AG04450 (cell line): ENCODE results near the gene UBL5. TPM values are rescaled to one million over a fixed set of nuclear protein-coding genes. Genes with fewer than 3 reads are reported as not detected.
"Not testable (repeated sequence)": the region's sequence is repeated elsewhere in the genome, so short reads cannot be mapped to it uniquely, and the experiment has no call there.

ENCODE experiments used
- CTCF ChIA-PET: fragments of 300-600, 350-600 bp; formaldehyde crosslinking; extraction: SDS; loops from one replicate; lab custom pipeline; 2022; ENCODE audit warnings: antibody characterized with exemption, inconsistent platforms; lab: Charles Lee
- POLR2A ChIA-PET: fragments of 350-600 bp; formaldehyde crosslinking; extraction: SDS; loops from one replicate; lab custom pipeline; 2021; ENCODE audit warnings: antibody characterized with exemption, inconsistent platforms; lab: Yijun Ruan, JAX
- DNase-seq: peaks from one replicate; pipeline ENCODE4 v3.0.0-alpha.2; 2011; ENCODE audit warnings: low read depth, low spot score
- H3K27ac ChIP-seq: one replicate; pipeline ENCODE4 v1.5.1; 2012; ENCODE audit warnings: low read depth, low read length, control low read depth
- H3K27me3 ChIP-seq: one replicate; pipeline ENCODE4 v1.6.0; 2012; ENCODE audit warnings: low read length; ENCODE audit not compliant: control insufficient read depth, insufficient read depth
- H3K4me3 ChIP-seq: 2 replicates; pipeline ENCODE4 v1.5.1; 2011; ENCODE audit warnings: mild to moderate bottlenecking, low read depth, low read length, control low read depth
- H3K9me3 ChIP-seq: 2 replicates; pipeline ENCODE4 v1.5.1; 2012; ENCODE audit warnings: low read length; ENCODE audit not compliant: control insufficient read depth, insufficient read depth
- polyA plus RNA-seq: library from polyadenylated mRNA; depleted of rRNA; stranded (reverse); fragments of >200 nt; gene quantifications from 2 replicates; pipeline ENCODE4 v1.2.3, GENCODE V29; 2011
- TF ChIP-seq, protein P1 (sequence below): IDR thresholded peaks from 2 replicates; pipeline ENCODE4 v1.5.1; 2011; ENCODE audit warnings: low read depth, low read length, control low read depth, inconsistent platforms

Gene UBL5
- polyA plus RNA-seq, 1 experiment = 734 TPM

DNA sequence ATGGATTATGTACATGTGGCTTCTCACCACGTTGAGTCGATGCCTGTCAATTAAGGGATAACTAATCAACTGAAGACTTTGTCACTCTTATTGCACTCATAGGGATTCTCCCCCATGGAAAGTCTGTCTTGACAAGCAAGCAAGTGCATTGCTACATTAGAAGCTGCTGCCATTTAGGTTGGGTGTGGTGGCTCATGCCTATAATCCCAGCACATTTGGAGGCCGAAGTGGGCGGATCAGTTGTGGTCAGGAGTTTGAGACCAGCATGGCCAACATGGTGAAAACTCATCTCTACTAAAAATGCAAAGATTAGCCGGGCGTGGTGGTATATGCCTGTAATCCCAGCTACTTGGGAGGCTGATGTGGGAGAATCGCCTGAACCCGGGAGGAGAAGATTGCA lies 40.9 kb upstream of the UBL5 start:
- H3K27ac ChIP-seq = no peak overlapping the region
- CTCF ChIA-PET = interaction anchor here (2.5 kb wide), 1 partner anchor 161 kb away, joined by 21 read pairs; no protein-coding TSS in a partner anchor
- TF ChIP-seq, protein P1, sequence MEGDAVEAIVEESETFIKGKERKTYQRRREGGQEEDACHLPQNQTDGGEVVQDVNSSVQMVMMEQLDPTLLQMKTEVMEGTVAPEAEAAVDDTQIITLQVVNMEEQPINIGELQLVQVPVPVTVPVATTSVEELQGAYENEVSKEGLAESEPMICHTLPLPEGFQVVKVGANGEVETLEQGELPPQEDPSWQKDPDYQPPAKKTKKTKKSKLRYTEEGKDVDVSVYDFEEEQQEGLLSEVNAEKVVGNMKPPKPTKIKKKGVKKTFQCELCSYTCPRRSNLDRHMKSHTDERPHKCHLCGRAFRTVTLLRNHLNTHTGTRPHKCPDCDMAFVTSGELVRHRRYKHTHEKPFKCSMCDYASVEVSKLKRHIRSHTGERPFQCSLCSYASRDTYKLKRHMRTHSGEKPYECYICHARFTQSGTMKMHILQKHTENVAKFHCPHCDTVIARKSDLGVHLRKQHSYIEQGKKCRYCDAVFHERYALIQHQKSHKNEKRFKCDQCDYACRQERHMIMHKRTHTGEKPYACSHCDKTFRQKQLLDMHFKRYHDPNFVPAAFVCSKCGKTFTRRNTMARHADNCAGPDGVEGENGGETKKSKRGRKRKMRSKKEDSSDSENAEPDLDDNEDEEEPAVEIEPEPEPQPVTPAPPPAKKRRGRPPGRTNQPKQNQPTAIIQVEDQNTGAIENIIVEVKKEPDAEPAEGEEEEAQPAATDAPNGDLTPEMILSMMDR = no peak
- POLR2A ChIA-PET = no interaction called here
- H3K9me3 ChIP-seq = peaks cover 7% of the 10 kb centered on the region; the same call in 1 of the 2 replicates
- no peak for DNase-seq
- no peak overlapping the region for H3K4me3 ChIP-seq
- no peaks in the 10 kb centered on the region for H3K27me3 ChIP-seq

DNA sequence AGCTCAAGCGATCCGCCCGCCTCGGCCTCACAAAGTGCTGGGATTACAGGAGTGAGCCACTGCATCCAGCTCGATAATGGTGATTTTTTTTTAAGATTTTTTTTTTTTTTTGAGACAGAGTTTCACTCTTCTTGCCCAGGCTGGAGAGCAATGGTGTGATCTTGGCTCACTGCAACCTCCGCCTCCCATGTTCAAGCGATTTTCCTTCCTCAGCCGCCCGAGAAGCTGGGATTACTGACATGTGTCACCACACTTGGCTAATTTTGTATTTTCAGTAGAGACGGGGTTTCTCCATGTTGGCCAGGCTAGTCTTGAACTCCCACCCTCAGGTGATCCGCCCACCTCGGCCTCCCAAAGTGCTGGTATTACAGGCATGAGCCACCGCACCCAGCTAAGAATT lies 39.1 kb upstream of the UBL5 start:
- H3K9me3 ChIP-seq = peaks cover 15% of the 10 kb centered on the region; the same call in 1 of the 2 replicates
- H3K27ac ChIP-seq, H3K27me3 ChIP-seq, H3K4me3 ChIP-seq, DNase-seq, POLR2A ChIA-PET: not testable (repeated sequence)
- CTCF ChIA-PET = interaction anchor here (0.6 to 2.5 kb wide), 8 partner anchors 161 to 471 kb away, joined by 3 to 21 read pairs (median 5); partner anchors contain the start of gene ZNF121

DNA sequence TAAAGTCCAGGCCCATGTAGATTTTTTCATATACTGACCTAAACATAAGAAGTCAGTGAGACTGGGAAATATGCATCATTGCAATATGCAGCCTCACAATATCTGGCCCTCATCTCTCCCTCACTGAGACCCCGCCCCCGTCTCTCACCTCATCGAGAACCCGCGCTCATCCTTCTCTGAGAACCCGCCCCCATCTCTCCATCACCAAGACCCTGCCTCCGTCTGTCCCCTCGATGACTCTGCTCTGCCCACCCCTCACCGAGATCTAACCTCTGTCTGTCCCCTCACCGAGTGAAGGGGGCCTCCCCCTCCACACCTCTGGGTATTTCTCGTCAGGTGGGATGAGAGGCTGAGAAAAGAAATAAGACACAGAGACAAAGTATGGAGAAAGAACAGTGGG lies 38.7 kb upstream of the UBL5 start:
- TF ChIP-seq, protein P1 = no peak
- ChIA-PET POLR2A (no interaction called here), CTCF (interaction anchor here (0.6 to 2.5 kb wide), 6 partner anchors 161 to 472 kb away, joined by 3 to 21 read pairs (median 5); partner anchors contain the start of gene ZNF121)
- H3K27ac ChIP-seq = peak overlapping the region; percentile 11
- DNase-seq = no peak
- H3K9me3 ChIP-seq = peaks cover 15% of the 10 kb centered on the region; the same call in 1 of the 2 replicates
- H3K27me3 ChIP-seq = no peaks in the 10 kb centered on the region
- 0 out of 2 replicates have a peak overlapping the region, but pooled peaks have one; percentile 4 for H3K4me3 ChIP-seq

DNA sequence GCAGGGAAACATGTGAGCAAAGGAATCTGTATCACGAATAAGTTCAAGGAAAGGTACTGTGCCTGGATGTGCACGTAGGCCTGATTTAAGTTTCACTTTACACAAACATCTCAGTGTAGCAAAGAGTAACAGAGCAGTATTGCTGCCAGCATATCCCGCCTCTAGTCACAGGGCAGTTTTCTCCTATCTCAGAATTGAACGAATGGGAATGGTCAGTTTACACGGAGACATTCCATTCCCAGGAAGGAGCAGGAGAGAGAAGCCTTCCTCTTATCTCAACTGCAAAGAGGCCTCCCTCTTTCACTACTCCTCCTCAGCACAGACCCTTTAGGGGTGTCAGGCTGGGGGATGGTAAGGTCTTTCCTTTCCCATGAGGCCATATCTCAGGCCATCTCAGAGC lies 38.1 kb upstream of the UBL5 start:
- H3K27me3 ChIP-seq, POLR2A ChIA-PET, DNase-seq: not testable (repeated sequence)
- 0 out of 2 replicates have a peak overlapping the region, but pooled peaks have one; percentile 4 for H3K4me3 ChIP-seq
- CTCF ChIA-PET = interaction anchor here (1.2 to 2.5 kb wide), 4 partner anchors 71 to 205 kb away, joined by 3 to 60 read pairs (median 8); partner anchors contain the start of gene ZNF121
- peaks cover 15% of the 10 kb centered on the region; the same call in 1 of the 2 replicates for H3K9me3 ChIP-seq
- peak overlapping the region; percentile 39 for H3K27ac ChIP-seq

DNA sequence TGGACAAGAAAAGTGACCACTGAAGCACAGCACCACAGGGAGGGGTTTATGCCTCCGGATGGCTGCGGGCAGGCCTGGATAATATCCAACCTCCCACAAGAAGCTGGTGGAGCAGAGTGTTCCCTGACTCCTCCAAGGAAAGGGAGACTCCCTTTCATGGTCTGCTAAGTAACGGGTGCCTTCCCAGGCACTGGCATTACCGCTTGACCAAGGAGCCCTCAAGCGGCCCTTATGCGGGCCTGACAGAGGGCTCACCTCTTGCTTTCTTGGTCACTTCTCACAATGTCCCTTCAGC lies 36.7 kb upstream of the UBL5 start:
- DNase-seq, H3K27ac ChIP-seq, H3K27me3 ChIP-seq, H3K4me3 ChIP-seq, POLR2A ChIA-PET: not testable (repeated sequence)
- CTCF ChIA-PET = interaction anchor here (0.6 to 2.5 kb wide), 6 partner anchors 165 to 1150 kb away, joined by 4 to 60 read pairs (median 8); partner anchors contain the start of genes ZNF121 and ZNF561
- peaks cover 12% of the 10 kb centered on the region; the same call in 1 of the 2 replicates for H3K9me3 ChIP-seq

DNA sequence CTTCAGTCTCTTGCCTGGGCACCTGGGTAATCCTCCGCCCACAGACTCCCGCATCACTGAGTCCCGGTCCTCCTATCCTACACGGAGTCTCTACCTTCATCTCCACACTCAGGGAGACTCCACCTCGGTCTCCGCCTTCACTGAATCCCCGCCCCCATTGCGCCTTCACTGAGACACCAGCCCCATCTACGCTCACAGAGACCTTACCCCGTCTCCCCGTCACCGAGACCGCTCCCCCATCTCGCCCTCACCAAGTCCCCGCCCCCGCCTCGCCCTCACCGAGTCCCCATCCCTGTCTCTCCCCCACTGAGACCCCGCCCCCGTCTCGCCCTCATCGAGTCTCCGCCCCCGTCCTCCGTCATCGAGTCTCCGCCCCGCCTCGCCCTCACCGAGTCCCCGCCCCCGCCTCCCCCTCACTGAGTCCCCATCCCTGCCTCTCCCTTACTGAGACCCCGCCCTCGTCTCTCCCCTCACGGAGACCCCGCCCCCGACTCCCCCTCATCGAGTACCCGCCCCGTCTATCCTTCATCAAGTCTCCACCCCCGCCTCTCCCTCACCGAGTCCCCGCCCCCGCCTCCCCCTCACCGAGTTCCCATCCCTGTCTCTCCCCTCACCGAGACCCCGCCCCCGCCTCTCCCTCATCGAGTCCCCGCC lies 36.0 kb upstream of the UBL5 start:
- DNase-seq = peak; percentile 92
- H3K27me3 ChIP-seq = no peaks in the 10 kb centered on the region
- CTCF ChIA-PET = interaction anchor here (1.6 to 2.5 kb wide), 2 partner anchors 166 to 205 kb away, joined by 15 to 60 read pairs; no protein-coding TSS in a partner anchor
- H3K4me3 ChIP-seq = peak overlapping the region; percentile 81
- H3K9me3 ChIP-seq = peaks cover 7% of the 10 kb centered on the region; the same call in 1 of the 2 replicates
- peak overlapping the region; percentile 61 for H3K27ac ChIP-seq
- TF ChIP-seq, protein P1 = no peak
- POLR2A ChIA-PET = no interaction called here
